NCI-H146 treated with DMSO at 0.1 percent for 48 hours (cell line): Measurements from ENCODE around the gene CIP2A.

Experiments
- DNase-seq: peaks from one replicate; lab custom pipeline; 2025; ENCODE audit not compliant: unreplicated experiment; lab: John Stamatoyannopoulos, UW

CIP2A gene

DNA sequence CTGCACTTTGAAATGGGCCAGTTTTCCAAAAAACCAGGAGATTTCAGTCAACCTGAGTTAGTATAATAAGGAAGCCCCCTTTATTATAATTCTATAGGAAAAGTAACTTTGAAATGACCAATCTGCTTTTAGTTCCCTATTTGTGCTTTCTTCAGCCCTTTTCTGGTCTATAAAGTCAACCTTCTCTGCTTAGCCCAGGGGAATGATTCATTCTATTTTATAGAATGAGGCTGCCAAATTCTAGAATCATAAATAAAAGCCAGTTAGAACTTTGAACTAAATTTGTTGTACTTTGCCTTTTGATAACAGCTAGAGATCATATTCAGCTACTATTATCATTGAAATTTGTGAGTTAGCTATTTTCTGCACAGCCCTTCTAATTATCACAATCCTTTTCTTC is 24.7 kb downstream of the CIP2A start:
- DNase-seq: no peak

- no peak for DNase-seq
These were observed 26.7 kb downstream of the CIP2A start for GRCh38 chr3:108562565-108562964.

GRCh38 chr3:108555966-108556581 is 33.2 kb downstream of the CIP2A start:
- no peak for DNase-seq

DNA sequence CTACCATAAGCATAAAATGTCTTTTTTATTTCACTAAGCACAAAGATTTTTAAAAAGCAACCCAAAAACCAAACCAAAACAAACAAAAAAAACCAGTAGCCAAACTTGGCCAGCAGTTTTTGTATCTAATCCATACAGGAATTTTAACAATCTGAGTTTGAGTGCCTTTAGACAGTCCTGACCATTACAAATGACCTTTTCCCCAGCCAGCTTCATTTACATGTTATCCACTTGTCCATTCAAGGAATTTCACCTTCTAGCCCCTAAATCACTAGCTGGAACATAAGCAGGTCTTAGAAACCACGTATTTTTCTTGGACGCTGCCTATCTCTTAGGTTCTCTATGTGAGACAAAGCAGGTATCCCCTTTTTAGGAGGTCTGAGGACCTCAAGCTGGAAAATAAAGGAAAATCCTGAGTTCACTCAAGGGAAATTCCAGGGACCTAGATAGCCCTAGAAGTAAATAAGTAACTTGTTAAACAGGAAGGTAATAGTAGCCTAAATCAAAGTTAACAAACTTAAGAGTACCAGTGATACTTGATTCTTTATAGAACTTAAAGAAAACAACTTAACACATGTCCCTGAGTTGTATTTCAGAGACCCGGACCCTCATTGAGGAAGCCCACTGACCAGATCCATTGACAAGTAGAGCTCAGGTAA is 34.2 kb downstream of the CIP2A start:
- DNase-seq: no peak

DNA sequence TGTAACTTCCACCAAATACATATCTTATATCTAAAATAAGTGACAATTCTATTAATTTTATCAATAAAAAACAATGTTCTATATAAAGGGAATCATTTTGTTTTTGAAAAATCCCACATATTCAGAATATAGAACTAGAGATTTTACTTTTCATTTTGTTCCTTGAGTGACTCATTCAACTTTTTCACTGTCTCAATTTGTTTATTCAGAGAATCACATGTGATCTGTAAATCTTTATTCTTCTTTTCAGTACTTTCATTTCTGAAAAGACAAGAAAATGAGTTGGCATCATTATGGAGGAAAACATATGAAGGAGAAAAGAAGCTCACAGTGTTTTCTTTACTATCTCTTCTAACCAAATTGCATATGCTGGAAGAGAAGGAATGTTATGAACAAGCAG is 35.0 kb downstream of the CIP2A start:
- DNase-seq: no peak

DNA sequence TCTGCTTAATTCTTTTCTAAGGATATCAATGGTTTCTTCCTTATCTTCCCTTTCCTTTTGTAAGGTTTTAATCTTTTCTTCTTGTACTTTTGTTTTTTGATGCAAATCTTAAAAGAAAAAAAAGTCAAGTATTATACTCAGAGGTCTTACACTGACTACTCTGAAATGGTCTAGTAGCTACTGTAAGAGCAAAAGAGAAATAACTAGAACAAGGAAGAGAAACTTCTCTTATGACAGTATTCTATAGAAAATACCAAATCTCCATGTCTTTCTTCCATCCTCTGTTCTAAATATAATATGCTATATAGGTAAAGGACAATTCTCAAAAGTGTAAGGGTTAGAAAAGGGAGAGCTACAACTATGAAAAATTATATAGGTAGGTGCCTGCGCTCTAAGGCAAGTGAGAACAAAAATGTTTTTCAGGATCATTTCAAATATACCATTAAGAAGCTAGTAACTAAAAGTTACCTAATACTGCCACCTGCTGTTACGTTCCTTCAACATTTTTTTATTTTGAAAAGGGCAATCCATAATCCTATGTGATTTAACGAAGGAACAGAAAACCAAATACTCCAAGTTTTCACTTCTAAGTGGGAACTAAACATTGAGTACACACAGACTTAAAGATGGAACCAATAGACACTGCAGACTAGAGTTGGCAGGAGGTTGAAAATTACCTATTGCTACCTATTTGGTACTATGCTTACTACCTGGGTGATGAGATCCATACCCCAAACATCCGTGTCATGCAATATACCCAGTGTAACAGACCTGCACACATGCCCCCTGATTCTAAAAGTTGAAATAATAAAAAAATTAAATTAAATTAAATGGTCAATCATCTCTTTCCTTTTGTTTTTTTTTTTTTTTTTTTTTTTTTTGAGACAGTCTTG is 36.7 kb downstream of the CIP2A start:
- peak; percentile 56 for DNase-seq

- no peak for DNase-seq
These were observed 40.4 kb downstream of the CIP2A start for GRCh38 chr3:108548886-108549285.

DNA sequence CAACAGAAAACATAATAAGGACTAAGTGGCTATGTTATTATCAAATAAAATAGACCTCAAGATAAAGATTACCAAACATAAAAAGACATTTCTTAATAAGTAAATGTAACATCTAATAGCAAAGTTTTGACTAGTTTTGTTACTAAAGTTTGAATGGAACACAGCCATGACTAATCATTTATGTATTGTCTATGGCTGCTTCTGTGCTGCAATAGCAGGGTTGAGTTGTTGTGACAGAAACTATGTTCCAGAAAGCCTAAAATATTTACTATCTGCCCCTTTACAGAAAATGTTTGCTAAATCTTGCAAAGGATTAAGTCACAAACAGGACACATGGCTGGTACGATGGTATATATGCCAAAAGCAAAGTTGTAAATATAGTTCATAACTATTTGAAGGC is 40.9 kb downstream of the CIP2A start:
- no peak for DNase-seq

- no peak for DNase-seq
These were observed 42.5 kb downstream of the CIP2A start for GRCh38 chr3:108546692-108547091.

DNA sequence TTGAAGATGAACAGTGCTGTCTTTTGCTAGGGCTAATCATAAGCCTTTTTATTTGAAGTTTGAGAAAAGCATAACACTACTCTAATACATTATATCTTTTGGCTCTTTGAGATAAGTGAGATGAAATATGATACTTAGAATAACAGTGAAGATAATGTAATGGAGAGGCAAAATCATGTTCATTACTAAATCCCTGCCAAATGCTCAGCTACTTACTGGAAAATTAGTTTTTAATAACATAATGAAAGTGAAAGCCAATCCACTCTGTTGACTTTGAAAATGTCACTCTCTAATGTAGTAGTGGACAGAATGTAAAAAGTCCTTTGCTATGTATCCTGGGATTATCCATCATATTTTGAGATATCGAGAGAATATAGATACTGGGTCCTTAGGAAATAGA is 43.0 kb downstream of the CIP2A start:
- DNase-seq: no peak

DNA sequence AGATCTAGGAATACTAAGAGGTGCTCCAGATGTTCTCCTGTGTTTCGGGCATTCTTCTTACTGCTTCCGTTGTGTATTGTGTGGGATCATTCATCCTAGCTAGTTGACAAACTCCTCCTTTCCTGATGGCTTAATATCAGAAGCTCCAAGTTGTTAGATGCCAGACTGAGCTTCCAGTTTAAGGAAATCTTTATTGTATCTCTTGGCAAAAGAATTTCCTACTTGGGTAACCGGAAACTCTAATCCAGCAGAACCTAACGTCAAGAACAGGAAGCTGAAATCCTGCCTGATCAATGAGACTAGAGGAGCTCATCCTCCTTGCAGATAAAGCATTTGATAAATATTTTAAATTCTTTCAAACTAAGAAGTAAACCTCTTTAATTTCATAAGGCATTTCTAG is 51.2 kb downstream of the CIP2A start:
- DNase-seq: no peak

DNA sequence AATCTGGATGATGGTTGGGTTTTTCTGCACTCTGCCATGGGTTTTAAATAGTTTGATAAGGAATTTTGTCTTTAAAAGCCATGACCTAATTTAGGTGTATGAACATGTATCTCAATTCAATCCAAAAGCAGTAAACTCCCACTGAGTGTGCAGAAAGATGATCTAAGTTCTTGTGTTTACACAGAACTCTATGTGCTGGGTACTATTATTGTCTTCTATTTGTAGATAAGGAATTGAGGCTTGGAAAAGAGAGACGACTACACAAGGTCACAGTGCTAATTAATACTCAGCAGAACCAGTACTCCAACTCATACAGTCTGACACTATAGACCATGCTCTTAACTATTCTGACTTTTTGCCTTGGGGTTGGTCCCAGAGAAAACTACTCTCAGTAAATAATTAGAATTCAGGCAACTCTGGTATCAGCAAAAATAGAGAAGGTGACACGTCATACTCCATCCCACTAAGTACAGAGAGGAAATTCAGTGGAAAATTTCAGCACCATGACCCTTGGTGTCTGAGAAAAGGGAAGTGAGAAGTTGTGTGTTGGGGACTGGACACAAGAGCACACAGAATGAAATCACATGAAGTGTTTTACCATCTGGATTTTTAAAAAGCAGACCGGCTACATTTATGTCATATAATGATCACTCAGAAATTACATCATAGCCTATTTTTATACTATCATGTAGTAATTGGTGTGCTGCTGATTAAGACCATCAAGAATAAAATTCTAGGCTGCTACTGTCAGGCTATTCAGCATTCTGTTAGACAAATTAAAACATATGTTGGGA is 60.6 kb downstream of the CIP2A start:
- no peak for DNase-seq

- DNase-seq: no peak
These were observed 61.4 kb downstream of the CIP2A start for GRCh38 chr3:108527817-108528216.

- no peak for DNase-seq
These were observed 62.1 kb downstream of the CIP2A start for GRCh38 chr3:108527109-108527508.

GRCh38 chr3:108525971-108526370 is 63.3 kb downstream of the CIP2A start:
- DNase-seq: no peak

DNA sequence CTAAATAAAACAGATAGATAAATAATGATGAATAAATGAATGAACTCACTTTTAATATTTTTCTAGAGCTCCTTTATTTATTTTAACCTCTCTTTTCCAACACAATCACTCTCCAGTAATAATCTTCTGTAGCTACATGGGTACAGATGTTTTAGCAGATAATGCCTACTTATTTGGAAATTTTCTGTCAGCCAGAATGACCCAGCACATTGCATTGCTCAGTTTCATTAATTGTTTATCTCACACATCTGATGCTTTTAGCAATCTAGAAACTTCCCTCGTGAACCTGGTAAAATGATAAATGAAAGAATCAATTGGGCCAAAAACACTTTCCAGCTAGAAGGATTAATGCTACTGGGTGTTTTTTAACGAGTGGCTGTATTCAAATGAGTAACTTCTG is 64.0 kb downstream of the CIP2A start:
- no peak for DNase-seq

DNA sequence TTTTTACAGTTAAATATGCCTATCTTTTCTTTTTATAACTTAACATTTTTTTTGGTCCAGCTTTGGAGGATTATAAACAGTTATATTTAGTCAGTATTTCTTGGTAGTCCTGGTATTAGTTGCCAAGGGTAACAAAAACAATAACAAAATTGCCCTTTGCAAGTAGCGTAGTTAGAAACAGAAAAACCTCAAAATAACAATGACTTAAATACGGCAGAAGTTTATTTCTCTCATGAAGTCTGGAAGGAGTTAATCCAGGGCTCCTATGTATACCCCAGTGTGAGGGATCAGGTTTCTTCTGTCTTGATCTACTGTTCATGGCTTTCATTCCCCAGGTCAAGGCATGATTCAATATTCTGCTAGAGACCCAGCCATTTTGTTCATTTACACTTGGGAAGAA is 64.7 kb downstream of the CIP2A start:
- no peak for DNase-seq

DNA sequence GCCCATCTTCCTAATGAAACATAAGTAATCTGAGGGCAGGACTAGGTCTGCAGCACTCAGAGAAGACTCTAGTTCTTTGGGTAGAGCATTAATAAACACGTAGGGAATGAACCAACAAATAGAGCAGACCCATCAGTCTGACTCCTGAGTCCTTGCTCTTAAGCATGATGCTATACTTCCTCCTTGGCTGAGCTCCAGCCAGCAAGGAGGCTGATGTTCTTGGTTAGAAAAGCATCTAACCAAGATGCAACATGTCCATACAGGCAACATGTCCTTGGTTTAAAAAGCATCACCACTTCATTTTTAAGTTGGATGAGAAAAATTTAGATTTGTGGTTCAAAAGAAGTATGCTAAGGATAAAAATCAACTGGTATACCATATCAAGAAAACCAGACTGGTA is 70.3 kb downstream of the CIP2A start:
- DNase-seq: no peak

GRCh38 chr3:108516881-108517280 is 72.4 kb downstream of the CIP2A start:
- DNase-seq: no peak

DNA sequence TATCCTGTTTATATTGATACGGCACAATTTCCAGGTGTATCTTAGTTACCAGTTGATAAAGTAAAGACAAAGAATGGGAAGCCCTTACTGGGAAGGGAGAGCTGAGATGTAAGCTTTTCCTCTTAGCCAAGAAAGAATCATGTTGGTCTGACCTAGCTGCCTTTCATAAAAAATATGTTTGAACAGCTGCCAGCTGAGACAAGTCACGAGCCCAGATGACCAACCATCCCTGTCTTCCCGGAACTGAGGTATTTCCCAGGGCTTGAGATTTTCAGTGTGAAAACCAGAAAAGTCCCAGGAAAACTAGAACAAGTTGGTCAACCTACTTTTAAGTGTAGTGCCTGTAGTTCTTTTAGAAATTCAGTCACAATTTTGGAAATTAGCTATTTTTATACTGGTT is 75.3 kb downstream of the CIP2A start:
- DNase-seq: no peak

DNA sequence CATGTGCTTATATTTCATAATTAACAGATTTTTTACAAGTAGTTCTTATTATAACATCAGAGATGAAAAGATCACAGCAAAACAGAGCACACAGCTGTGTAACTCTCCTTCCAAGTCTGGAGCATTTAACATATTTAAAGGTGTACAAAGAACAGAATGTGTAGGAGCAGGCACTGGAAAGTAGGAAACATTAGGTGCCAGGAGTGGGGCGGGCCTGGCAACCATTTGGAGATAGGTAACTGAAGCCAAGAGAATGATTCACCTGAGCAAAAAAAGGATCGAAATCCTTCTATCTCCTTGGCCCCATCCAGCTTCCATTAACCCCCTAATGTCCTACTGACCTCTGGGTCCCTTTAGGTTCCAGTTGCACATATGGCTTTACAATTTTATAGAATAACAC is 76.6 kb downstream of the CIP2A start:
- no peak for DNase-seq
